Muscle layer of colon (tissue), 2 donors: ENCODE results near the gene ZNF607.
"Not testable (repeated sequence)": the region's sequence is repeated elsewhere in the genome, so short reads cannot be mapped to it uniquely, and the experiment has no call there.

Experiments
- H3K27ac ChIP-seq: one replicate; pipeline ENCODE4 v1.7.0; 2013; ENCODE audit warnings: low read depth, mild to moderate bottlenecking, low read length, moderate library complexity
- H3K27me3 ChIP-seq, 2 donors: one replicate each; pipeline ENCODE4 v1.7.0; 2013; ENCODE audit warnings: low read length in 2 of 2, mild to moderate bottlenecking in 2 of 2; ENCODE audit not compliant: insufficient read depth in 2 of 2, control insufficient read depth in 1 of 2
- H3K36me3 ChIP-seq: one replicate; pipeline ENCODE4 v1.7.0; 2013; ENCODE audit warnings: mild to moderate bottlenecking, low read length; ENCODE audit not compliant: insufficient read depth
- H3K4me1 ChIP-seq: one replicate; pipeline ENCODE4 v1.7.0; 2013; ENCODE audit warnings: mild to moderate bottlenecking, low read length; ENCODE audit not compliant: insufficient read depth
- H3K4me3 ChIP-seq, 2 donors: one replicate each; pipeline ENCODE4 v1.7.0; 2013; ENCODE audit warnings: low read length in 2 of 2, low read depth in 1 of 2, mild to moderate bottlenecking in 1 of 2, moderate library complexity in 1 of 2
- H3K9ac ChIP-seq: one replicate; pipeline ENCODE4 v1.7.0; 2013; ENCODE audit warnings: low read length
- H3K9me3 ChIP-seq: one replicate; pipeline ENCODE4 v1.7.0; 2013; ENCODE audit warnings: mild to moderate bottlenecking, low read length
- donor health status: abdominal sarcoma.
- donor health status: Adenocarcinoma of cecum.

The ZNF607 gene

DNA sequence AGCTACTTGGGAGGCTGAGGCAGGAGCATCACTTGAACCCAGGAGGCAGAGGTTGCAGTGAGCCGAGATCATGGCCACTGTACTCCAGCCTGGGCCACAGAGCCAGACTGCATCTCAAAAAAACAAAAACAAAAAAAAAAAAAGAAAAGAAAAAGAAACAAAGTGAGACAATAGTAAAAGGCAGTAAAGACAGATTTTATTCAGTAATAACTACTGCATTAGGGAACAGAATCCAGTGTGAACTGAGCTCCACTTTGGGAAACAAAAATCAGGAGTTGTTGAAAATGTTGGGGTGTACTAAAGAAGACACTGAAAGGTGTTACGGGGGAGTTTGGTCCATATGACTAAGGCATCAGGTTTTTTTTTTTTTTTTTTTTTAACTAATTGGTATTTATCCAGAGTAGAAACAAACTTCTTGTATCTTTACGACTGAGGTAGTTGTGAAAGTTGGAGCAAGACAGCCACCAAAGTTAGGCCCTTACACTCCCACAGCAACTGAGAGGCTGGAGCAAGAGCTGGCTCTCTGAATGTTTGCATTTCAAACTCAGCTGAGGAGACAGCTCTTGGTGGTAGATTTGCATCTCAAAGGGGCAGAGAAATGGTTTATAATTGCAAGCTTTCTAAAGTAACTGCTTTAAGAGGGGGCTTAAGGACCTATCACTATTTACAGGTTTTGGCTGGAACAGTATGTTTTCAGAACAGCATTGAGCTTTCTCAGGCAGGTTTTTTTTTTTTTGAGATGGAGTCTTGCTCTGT, 24.2 kb downstream of the ZNF607 start:
- peaks cover 24% of the 10 kb centered on the region for H3K36me3 ChIP-seq
- peaks cover 10% of the 10 kb centered on the region for H3K9me3 ChIP-seq
- no peaks in the 10 kb centered on the region for H3K27me3 ChIP-seq
- no peak overlapping the region for H3K4me3 ChIP-seq
- no peak overlapping the region for H3K9ac ChIP-seq
- no peak overlapping the region for H3K27ac ChIP-seq
- no peaks in the 10 kb centered on the region for H3K4me1 ChIP-seq

DNA sequence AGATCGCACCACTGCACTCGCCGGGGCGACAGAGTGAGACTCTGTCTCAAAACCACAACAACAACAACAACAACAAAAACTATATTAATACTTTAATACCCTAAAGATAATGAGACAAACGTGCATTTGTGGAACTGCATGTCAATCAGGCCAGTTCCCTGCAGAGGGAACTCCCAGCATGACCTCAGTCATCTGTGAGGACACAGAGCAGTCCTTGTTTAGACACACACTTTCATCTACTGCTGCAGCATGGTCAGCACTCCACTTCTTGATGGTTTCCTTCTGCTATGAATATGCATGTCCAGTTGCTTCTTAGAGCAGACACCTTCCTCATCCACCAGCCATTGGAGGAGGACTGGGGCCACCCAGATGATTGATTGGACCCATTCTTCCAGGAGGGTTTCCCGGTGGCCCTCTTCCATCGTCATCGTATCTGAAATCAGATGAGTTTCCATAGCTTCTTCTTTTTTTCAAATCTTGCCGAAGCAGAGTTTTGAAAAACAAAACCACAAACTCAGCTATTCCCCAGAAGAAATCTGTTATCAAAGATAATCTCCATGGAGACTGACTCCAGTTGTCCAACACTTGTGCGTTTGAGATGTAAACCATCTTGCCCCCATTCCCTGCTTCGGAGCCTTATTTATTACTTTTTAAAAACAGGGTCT, 26.5 kb downstream of the ZNF607 start:
- Histone ChIP-seq H3K9me3 (no peaks in the 10 kb centered on the region), H3K4me1 (no peaks in the 10 kb centered on the region), H3K36me3 (peaks cover 7% of the 10 kb centered on the region), H3K4me3 (no peak overlapping the region), H3K27ac (no peak overlapping the region), H3K27me3 (no peaks in the 10 kb centered on the region), H3K9ac (no peak overlapping the region)

DNA sequence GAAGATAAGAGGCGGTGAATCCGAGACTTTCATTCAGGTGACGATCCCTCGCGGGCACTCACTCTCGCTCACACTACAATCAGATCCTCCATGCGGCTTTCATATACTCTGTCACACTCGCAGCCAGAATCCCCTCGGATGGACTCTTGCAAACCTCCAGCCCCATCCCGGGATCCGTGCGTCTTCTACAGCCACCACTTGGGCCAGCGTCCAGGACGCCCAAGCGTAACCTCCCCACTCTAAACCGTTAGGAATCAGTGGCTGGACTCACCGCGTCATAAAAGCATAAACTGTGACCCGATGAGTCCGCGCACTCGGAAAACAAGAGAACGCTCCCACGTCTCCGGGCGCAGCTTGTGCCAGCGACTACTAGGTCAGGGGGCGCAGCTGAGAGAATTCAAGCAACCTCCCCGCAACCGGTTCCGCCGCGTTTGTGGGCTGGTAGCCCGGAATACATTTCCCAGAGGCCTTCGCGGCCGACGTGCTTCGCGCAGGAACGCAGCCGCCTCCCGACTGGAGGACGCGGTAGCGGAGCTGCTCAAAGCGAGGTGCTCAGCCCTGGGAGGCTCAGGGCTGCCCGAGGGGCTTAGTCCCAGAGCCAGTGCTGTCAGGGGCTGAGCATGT, 27.6 kb downstream of the ZNF607 start:
- Histone ChIP-seq H3K27me3 (no peaks in the 10 kb centered on the region), H3K36me3 (peaks cover 2% of the 10 kb centered on the region), H3K4me3 (peak overlapping the region; percentile 44 to 94), H3K9me3 (no peaks in the 10 kb centered on the region), H3K27ac (peak overlapping the region; percentile 59), H3K9ac (peak overlapping the region; percentile 65), H3K4me1 (no peaks in the 10 kb centered on the region)

DNA sequence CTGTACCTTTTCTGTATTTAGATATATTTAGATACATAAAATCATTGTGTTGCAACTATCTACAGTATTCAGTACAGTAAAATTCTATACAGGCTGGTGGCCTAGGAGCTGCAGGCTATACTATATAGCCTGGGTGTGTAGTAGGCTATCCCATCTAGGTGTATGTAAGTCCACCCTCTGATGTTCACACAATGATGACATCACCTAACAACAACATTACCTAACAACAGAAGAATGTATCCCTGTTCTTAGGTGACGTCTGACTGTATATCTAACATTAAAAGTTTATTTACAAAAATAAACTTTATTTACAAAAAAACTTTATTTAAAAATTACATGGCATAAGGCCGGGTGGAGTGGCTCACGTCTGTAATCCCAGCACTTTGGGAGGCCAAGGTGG, 36.0 kb downstream of the ZNF607 start:
- no peaks in the 10 kb centered on the region for H3K27me3 ChIP-seq
- no peak overlapping the region for H3K4me3 ChIP-seq
- H3K36me3 ChIP-seq: peaks cover 5% of the 10 kb centered on the region
- no peak overlapping the region for H3K9ac ChIP-seq
- H3K27ac ChIP-seq: no peak overlapping the region
- no peaks in the 10 kb centered on the region for H3K4me1 ChIP-seq
- H3K9me3 ChIP-seq: peaks cover 8% of the 10 kb centered on the region

DNA sequence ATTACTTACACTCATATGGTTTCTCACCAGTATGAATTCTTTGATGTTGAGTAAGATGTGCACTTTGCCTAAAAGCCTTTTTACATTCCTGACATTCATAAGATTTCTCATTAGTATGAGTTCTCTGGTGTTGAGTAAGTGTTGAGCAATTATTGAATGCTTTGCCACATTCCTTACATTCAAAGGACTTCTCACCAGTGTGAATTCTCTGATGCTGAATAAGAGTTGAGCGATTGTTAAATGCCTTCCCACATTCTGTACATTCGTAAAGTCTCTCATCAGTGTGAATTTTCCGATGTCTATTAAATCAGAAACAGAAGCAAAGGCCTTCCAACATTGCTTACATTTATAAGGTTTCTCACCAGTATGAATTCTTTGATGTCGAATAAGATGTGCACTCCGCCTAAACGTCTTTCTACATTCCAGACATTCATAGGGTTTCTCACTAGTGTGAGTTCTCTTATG, 50.1 kb downstream of the ZNF607 start:
- Histone ChIP-seq H3K9me3 (peaks cover 32% of the 10 kb centered on the region), H3K27ac (no peak overlapping the region), H3K4me1 (no peaks in the 10 kb centered on the region), H3K9ac (no peak overlapping the region), H3K4me3 (peak overlapping the region in 1 of 2 donors; percentile 6), H3K27me3 (no peaks in the 10 kb centered on the region), H3K36me3 (no peaks in the 10 kb centered on the region)

DNA sequence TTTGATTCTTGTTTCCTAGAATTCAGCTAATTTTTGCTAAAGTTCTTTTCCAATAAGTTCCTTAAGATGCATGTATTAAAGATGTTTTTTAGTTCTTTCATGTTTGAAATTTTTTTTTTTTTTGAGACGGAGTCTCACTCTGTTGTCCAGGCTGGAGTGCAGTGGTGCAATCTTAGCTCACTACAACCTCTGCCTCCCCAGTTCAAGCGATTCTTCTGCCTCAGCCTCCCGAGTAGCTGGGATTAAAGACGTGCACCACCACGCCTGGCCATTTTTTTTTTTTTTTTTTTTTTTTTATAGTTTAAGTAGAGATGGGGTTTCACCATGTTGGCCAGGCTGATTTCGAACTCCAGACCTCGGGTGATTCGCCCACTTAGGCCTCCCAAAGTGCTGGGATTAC, 62.4 kb downstream of the ZNF607 start:
- not testable (repeated sequence) for H3K27ac ChIP-seq, H3K9ac ChIP-seq, H3K36me3 ChIP-seq, H3K9me3 ChIP-seq, H3K27me3 ChIP-seq, H3K4me3 ChIP-seq
- peaks cover 14% of the 10 kb centered on the region for H3K4me1 ChIP-seq

DNA sequence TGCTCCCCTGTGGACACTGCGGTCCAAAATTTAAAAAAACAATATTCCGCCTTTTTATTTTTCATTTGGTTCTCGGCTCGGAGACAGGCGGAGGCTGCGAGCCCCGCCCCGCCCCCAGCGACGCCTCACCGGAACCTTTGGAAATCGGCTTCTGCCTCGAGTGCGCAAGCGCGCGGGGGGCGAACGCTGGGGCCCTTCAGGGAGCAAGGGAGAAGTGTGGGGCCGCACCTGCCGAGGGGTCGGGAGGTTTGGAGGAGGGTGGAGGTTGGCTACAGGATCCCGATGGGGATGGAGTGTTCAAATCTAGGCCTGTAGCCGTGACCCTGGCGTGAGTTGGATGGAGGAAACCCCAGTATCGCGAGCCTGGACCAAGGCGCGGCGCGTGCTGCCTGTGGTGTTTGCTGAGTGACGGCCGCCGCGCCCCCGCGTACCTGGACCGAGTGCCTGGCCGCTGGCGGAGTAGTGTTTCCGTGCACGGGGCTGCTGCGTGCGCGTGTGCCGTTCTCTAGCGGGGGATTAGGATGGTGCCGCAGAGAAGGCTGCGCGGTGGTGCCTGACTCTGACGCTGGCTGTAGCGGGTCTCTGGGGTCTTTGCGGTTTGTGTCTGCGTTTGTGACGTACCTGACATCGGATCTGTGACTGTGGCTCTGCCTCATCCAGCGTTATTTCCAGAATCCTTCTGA, 63.7 kb downstream of the ZNF607 start:
- peak overlapping the region; percentile 93 for H3K9ac ChIP-seq
- no peaks in the 10 kb centered on the region for H3K9me3 ChIP-seq
- no peaks in the 10 kb centered on the region for H3K27me3 ChIP-seq
- H3K27ac ChIP-seq: peak overlapping the region; percentile 88
- H3K36me3 ChIP-seq: no peaks in the 10 kb centered on the region
- peaks cover 14% of the 10 kb centered on the region for H3K4me1 ChIP-seq
- H3K4me3 ChIP-seq: peak overlapping the region; percentile 72 to 88

DNA sequence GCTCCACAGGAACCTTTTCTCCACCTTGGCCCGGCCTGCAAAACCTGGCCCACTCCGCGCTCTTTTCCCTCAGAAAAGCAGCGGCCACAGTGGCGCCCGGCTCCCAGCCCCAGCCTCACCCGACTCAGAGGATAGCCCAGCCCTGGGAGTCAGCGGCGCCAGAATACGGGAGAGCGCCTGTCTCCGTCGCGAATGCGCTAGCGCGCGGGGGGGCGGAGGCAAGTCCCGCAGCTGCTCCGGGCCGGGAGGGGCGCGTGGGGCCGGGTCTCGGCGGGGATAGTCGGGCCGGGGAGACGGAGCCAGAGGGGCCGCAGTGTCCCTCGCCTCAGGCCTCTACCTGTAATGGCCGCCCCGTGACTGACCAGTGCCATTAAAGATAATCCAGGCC, 64.3 kb downstream of the ZNF607 start, which contains the start of gene ZFP30:
ZFP30 (minus strand) TSS at position 165 of the 388 bp plus-strand sequence. CDS start 7,643 bp downstream, outside the sequence.
- Histone ChIP-seq H3K36me3 (no peaks in the 10 kb centered on the region), H3K9ac (peak within 1 kb of the TSS; percentile 93), H3K4me1 (peaks cover 14% of the 10 kb centered on the region), H3K27ac (peak within 1 kb of the TSS; percentile 88), H3K9me3 (no peaks in the 10 kb centered on the region), H3K4me3 (peak within 1 kb of the TSS; percentile 72 to 88), H3K27me3 (no peaks in the 10 kb centered on the region)

DNA sequence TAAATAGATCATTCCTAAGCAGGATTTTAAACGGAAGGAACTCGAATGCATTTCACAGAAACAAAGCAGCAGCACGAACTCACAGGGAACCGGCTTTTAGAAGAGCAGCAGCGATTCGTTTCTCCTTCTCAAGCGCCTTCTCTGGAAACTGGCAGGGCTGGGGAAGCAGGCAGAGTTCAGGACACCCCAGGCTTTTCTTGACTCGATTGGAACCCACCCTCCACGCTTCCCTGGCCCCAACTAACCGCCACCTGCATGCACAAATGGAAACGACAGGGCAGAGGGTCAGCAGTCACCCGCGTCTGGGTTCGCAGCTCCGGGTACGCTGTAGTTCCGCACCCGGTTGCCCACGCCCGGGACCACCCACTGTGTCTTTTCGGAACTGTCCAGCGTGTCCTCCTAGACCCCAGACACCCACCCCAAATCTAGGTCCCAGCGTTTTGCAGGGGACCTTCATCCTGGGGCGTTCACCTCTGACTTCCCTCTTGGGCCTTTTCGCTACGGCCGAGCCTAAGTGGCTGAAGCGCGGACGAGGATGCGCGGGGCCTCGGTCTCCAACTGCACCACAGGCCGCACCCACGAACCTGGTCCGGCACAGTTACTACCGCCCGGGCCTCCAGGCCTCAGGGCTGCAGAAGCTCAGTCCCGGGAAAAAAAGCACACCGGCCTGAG, 64.8 kb downstream of the ZNF607 start:
- Histone ChIP-seq H3K4me1 (peaks cover 14% of the 10 kb centered on the region), H3K27ac (peak overlapping the region; percentile 88), H3K4me3 (peak overlapping the region; percentile 72 to 88)

DNA sequence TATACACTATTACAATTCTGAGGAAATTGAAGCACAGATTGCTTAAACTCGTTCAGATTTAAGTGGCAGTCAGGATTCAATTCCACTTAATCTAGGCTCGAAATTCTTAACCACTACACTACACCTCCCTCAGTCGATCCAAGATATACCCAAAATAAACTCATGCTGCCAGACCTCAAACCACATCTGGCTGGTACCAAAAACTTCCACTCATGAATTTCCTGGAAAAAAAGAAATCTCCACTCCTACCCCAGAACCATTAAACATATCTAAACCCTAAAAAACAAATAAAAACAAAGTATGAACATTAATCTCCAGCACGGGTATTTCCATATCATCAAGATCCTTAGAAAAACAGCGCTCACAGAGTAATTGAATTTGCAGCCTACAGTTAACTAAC, 65.4 kb downstream of the ZNF607 start:
- H3K27me3 ChIP-seq: no peaks in the 10 kb centered on the region
- H3K36me3 ChIP-seq: peaks cover 4% of the 10 kb centered on the region
- H3K9me3 ChIP-seq: peaks cover 4% of the 10 kb centered on the region
- peak overlapping the region; percentile 88 for H3K27ac ChIP-seq
- H3K4me1 ChIP-seq: peaks cover 14% of the 10 kb centered on the region
- H3K4me3 ChIP-seq: peak overlapping the region; percentile 72 to 88
- H3K9ac ChIP-seq: peak overlapping the region; percentile 93

More for the DNA sequence above, 64.8 kb downstream of the ZNF607 start:
- Histone ChIP-seq H3K36me3 (no peaks in the 10 kb centered on the region), H3K9ac (peak overlapping the region; percentile 93), H3K27me3 (no peaks in the 10 kb centered on the region), H3K9me3 (peaks cover 4% of the 10 kb centered on the region)
